ENCODE data around the gene NLGN1.

DNA sequence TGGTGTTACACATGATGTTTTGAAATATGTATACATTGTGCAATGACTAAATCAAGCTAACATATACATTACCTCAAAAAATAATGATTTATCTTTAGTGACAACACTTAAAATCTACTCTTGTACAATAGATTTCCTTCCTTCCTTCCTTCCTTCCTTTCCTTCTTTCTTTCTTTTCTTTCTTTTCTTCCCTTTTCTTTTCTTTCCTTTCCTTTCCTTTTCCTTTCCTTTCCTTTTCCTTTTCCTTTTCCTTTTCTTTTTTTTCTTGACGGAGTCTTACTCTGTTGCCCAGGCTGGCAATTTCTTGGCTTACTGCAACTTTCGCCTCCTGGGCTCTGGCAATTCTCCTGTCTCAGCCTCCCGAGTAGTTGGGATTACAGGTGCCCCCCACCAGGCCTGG is 170.5 kb downstream of the NLGN1 start:
- no peak for TF ChIP-seq POLR2A (IDR thresholded peaks at IDR 0.05; ENCODE audit: low read depth)
- TF ChIP-seq EP300 (IDR thresholded peaks at IDR 0.05), result no peak
- no peak for TF ChIP-seq POLR2AphosphoS5 (IDR thresholded peaks at IDR 0.05)
